GM18511 (cell line): Measurements from ENCODE around the gene EGR4.

Experiments
- ATAC-seq: cut with Tn5 transposase; IDR thresholded peaks from one replicate; pipeline ENCODE4 v1.9.1; 2021; ENCODE audit warnings: mild to moderate bottlenecking, moderate library complexity; ENCODE audit not compliant: unreplicated experiment

Gene EGR4

GRCh38 chr2:73290049-73290839, 3.1 kb downstream of the EGR4 start:
- ATAC-seq, result no peak

GRCh38 chr2:73289304-73289703, 4.0 kb downstream of the EGR4 start:
- ATAC-seq, result no peak

DNA sequence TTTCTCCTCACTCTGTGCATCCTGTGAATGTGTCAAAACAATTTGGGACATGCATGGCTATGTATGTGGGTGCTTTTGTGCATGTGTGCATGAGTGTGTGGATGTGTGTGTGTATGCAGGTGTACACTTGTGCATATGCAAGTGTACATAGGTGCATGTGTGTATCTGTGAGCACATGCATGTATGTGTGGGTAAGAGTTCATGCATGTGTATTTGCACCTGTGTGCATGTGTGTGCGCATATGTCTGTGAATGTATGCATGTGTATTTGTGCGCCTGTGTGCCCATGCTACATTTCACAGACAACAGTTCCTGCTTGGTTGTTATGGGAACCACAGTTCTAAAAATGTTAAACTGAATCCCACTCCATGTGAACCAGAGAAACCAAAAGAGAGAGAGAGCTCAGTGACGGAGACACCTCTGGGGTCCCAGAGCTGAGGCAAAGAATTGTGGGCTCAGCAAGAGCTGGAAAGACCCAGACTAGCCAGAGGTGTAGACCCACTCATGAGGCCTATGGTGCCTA, 7.2 kb downstream of the EGR4 start:
- ATAC-seq, result no peak

GRCh38 chr2:73285159-73285739, 8.1 kb downstream of the EGR4 start:
- ATAC-seq, result peak; percentile 67

- peak; percentile 79 for ATAC-seq
Measured at GRCh38 chr2:73284296-73285158, 8.8 kb downstream of the EGR4 start, which contains the start of gene FBXO41. Gene FBXO41 (minus strand): TSS chr2:73284478. CDS start chr2:73269630, 14,848 bp downstream.

DNA sequence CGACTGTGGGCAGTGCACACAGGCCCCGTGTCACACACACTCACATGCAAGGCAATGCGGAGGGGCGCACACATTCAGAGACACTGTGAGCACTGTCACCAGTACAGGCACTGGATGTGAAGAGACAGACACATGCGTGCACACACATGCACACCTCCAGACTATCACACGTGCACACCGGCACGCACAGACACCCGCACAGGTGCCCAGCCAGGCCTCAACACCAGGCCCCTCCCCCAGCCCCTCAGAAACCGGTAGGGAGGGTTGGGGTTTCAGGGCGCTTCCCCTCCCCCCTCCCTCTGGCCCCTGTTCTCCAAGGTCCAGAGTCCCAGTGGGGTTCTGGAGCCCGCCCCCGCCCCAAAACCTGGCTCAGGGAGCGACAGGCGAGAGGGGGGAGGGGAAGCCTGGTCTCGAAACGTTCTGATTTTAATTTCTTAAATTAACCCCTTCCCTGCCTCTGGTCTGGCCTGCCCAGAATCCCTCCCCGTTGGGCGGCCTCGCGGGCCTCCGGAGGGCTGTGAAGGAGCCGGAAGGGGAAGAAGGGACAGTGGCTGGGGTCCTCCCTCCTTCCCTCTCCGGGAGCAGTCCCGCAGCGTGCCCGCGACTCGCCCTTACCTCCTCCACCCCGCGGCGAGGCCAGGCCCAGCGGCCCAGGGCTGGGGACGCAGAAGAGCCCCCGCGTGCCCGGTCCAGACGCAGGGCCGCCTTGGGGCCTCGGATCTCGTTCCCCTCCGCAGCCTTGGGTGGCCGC, 9.6 kb downstream of the EGR4 start:
- ATAC-seq, result peak; percentile 23

- no peak for ATAC-seq
Measured at GRCh38 chr2:73282924-73283544, 10.3 kb downstream of the EGR4 start.

GRCh38 chr2:73281244-73281643, 12.1 kb downstream of the EGR4 start:
- ATAC-seq, result no peak

GRCh38 chr2:73279852-73280251, 13.5 kb downstream of the EGR4 start:
- ATAC-seq, result no peak

DNA sequence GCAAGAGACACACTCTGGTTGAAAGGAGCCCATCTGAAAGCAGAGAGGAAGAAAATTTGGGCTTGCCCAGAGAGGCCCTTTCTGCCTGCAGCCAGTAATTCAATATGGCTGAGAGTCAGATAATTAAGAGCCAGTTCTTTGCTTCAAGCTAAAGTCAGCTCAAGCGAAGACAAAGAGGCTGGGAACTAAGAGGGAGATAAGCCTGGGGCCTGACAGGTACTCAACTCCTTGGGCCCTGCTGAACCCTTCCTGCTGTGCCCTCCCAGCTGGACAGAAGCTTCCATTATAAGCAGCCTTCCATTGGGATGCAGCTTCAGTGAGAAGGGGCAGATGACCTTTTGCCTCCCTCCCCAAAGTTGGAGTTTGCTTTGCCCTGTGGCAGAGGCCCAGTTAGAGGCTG, 21.1 kb downstream of the EGR4 start:
- ATAC-seq, result no peak

GRCh38 chr2:73269686-73270465, 23.5 kb downstream of the EGR4 start:
- ATAC-seq, result no peak

DNA sequence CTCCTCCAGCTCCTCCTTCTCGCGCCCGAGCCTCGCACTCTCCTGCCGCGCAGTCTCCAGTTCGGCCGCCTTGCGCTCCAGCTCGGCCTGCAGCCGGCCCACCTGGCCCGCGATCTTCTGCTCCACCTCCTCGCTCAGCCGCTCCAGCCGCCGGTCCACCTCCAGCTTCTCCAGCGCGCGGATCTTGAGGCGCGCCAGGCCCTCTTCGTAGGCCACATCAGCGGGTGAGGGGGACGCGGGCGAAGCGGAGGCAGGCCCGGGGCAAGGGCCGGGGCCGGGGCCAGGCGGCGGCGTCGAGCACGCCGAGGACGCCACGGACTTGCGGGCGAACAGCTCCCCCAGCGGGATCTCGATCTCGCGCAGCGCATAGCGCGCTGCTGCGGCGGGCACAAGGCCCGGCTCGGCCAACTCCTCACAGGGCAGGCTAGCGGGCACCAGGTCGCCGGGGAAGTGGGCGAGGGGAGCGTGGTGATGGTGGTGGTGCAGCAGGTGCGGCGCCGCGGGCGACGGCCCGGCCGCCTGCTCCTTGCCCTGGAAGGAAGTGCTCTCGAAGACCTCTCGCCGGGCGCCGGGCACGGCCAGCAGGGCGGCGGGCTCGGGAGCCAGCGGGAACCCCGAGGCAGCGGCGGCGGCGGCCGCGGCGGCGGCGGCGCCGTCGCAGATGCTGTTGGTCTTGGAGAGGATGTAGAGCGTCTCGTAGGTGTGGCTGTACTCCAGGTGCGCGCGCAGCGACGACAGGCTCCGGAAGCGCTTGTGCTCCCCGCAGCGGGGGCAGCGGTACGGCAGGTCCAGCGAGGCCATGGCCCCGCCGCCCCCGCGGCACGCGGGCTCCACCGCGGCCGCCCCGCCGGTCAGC, 24.3 kb downstream of the EGR4 start:
- ATAC-seq, result no peak

GRCh38 chr2:73268366-73268829, 24.9 kb downstream of the EGR4 start:
- no peak for ATAC-seq

- ATAC-seq, result no peak
Measured at GRCh38 chr2:73267008-73267407, 26.3 kb downstream of the EGR4 start.

DNA sequence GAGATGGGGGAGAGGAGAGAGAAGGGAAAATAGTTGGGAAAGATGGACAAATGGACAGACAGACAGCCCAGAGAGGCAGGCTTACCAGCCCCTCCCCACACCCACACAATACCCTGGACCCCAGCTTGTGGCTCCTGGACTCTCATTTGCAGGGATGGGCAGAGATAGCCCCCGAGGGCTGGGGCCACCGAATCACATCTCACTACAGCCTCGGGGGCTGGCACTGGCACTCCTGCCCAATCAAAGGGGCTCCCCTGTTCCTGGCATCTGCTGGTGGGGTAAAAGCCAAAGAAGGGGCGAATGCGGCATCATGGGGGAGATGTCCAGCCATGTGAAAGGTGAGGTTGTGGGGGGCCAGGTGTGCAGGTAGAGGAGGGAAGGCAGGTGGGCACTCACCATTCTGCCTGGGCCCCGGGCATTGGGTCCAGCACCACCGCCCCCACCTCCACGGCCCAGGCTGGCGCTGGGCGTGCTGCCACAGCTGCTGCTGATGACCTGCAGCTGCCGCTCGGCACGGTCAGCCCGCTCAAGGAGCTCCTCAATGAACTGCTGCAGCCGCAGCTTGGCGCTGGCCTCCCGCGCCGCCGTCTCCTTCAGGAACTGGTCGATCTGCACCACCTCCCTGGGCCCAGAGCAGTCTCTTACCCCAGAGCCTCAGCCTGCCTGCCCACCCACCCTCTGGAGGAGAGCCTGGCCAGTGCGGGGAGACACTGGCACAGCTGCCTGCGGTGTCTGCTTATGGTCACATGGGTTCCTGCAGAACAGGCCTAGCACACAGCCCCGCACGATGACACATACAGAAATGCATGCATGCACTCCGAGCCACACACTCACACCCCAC, 27.1 kb downstream of the EGR4 start:
- ATAC-seq, result no peak

- no peak for ATAC-seq
Measured at GRCh38 chr2:73265298-73266060, 27.9 kb downstream of the EGR4 start.

- ATAC-seq, result no peak
Measured at GRCh38 chr2:73264783-73265182, 28.6 kb downstream of the EGR4 start.
